Stimulated activated CD4-positive, alpha-beta T cell treated with anti-CD3 and anti-CD28 coated beads, TNF-alpha, amount 100 ng/mL, for 4 hours (primary cell): ENCODE results near the gene DNAI4.
"Not testable (repeated sequence)": the region's sequence is repeated elsewhere in the genome, so short reads cannot be mapped to it uniquely, and the experiment has no call there.

Source experiments
- DNase-seq, 3 experiments: peaks; one replicate each; pipeline ENCODE4 v3.0.0-alpha.2; 2020; ENCODE audit warnings: low read depth in 3 of 3

The DNAI4 gene

GRCh38 chr1:66929999-66930822, 5.6 kb upstream of the DNAI4 start:
- DNase-seq: peak; percentile 89 to 91 (median 90)

GRCh38 chr1:66929691-66929998, 5.0 kb upstream of the DNAI4 start:
- no peak for DNase-seq

GRCh38 chr1:66929146-66929688, 4.6 kb upstream of the DNAI4 start:
- no peak for DNase-seq

GRCh38 chr1:66927528-66927927, 2.9 kb upstream of the DNAI4 start:
- DNase-seq: no peak

GRCh38 chr1:66925944-66926343, 1.3 kb upstream of the DNAI4 start:
- DNase-seq: no peak

- no peak for DNase-seq
Observed at GRCh38 chr1:66925558-66925910, 878 bp upstream of the DNAI4 start.

- no peak for DNase-seq
Observed at GRCh38 chr1:66920543-66920942, 4.1 kb downstream of the DNAI4 start.

- DNase-seq: no peak
Observed at GRCh38 chr1:66919828-66920227, 4.8 kb downstream of the DNAI4 start.

GRCh38 chr1:66919063-66919462, 5.6 kb downstream of the DNAI4 start:
- DNase-seq: no peak

GRCh38 chr1:66917476-66917875, 7.2 kb downstream of the DNAI4 start:
- DNase-seq: no peak

- no peak for DNase-seq
Observed at GRCh38 chr1:66916320-66916719, 8.3 kb downstream of the DNAI4 start.

- DNase-seq: not testable (repeated sequence)
Observed at GRCh38 chr1:66915203-66915602, 9.5 kb downstream of the DNAI4 start.

GRCh38 chr1:66893712-66894111, 30.9 kb downstream of the DNAI4 start:
- no peak for DNase-seq

GRCh38 chr1:66890621-66891020, 34.0 kb downstream of the DNAI4 start:
- no peak for DNase-seq

- DNase-seq: no peak
Observed at GRCh38 chr1:66889030-66889429, 35.6 kb downstream of the DNAI4 start.

- DNase-seq: no peak
Observed at GRCh38 chr1:66876664-66877063, 48.0 kb downstream of the DNAI4 start.

- no peak for DNase-seq
Observed at GRCh38 chr1:66873111-66873510, 51.5 kb downstream of the DNAI4 start.

- not testable (repeated sequence) for DNase-seq
Observed at GRCh38 chr1:66872024-66872423, 52.6 kb downstream of the DNAI4 start.

- no peak for DNase-seq
Observed at GRCh38 chr1:66867501-66867900, 57.2 kb downstream of the DNAI4 start.

GRCh38 chr1:66860529-66860928, 64.1 kb downstream of the DNAI4 start:
- no peak for DNase-seq

GRCh38 chr1:66853379-66853778, 71.3 kb downstream of the DNAI4 start:
- DNase-seq: no peak

GRCh38 chr1:66852870-66853269, 71.8 kb downstream of the DNAI4 start:
- DNase-seq: no peak

GRCh38 chr1:66850989-66851388, 73.7 kb downstream of the DNAI4 start:
- no peak for DNase-seq

GRCh38 chr1:66848193-66848592, 76.5 kb downstream of the DNAI4 start:
- no peak for DNase-seq
